ENCODE measurements around the gene RAD51D. TPM values are rescaled to one million over a fixed set of nuclear protein-coding genes. Genes with fewer than 3 reads are reported as not detected.
A peak's percentile ranks its signal among the peaks of the same experiment; 100 is the strongest.

RAD51D gene
- total RNA-seq, 1 experiment from 2014 or later = 7.2 TPM

DNA sequence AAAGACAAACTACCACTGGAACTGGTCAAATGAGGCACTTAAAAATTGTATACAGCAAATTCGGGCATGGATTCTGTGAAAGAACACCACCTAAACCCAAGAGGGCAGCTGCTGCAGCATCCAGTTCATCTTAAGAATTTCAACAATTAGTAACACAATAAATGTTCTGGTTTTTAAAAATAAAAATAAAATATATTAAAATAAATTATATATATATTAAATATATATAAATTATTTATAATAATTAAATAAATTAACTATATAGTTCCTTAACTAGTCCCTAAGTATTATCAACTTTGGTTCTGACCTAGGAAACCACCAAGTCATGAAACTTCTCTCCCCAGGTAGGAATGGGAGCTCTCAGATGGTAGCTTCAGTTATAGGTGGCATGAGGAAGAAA is 42.8 kb downstream of the RAD51D start:
- Histone ChIP-seq H4K20me1 (ENCODE audit: insufficient read depth, low read depth, low read length) (no peaks in the 10 kb centered on the region), H3K27ac (ENCODE audit: low read length) (no peak overlapping the region), H3K36me3 (ENCODE audit: insufficient read depth, low read length) (no peaks in the 10 kb centered on the region), H3K79me2 (ENCODE audit: low read length) (no peaks in the 10 kb centered on the region), H3K9me3 (ENCODE audit: low read length) (no peaks in the 10 kb centered on the region), H3K9me2 (replicated peaks; ENCODE audit: insufficient read depth, low read length) (no peaks in the 10 kb centered on the region), H3K27me3 (ENCODE audit: low read length) (no peaks in the 10 kb centered on the region), H2AFZ (ENCODE audit: low read length) (no peak overlapping the region), H3K4me3 (ENCODE audit: low read length) (no peak overlapping the region), H3K4me2 (ENCODE audit: low read depth, low read length, poor library complexity, severe bottlenecking) (no peak overlapping the region), H3K4me1 (ENCODE audit: low read length) (peaks cover 41% of the 10 kb centered on the region), H3K9ac (ENCODE audit: low read length) (no peak overlapping the region)
- DNase-seq = no peak

DNA sequence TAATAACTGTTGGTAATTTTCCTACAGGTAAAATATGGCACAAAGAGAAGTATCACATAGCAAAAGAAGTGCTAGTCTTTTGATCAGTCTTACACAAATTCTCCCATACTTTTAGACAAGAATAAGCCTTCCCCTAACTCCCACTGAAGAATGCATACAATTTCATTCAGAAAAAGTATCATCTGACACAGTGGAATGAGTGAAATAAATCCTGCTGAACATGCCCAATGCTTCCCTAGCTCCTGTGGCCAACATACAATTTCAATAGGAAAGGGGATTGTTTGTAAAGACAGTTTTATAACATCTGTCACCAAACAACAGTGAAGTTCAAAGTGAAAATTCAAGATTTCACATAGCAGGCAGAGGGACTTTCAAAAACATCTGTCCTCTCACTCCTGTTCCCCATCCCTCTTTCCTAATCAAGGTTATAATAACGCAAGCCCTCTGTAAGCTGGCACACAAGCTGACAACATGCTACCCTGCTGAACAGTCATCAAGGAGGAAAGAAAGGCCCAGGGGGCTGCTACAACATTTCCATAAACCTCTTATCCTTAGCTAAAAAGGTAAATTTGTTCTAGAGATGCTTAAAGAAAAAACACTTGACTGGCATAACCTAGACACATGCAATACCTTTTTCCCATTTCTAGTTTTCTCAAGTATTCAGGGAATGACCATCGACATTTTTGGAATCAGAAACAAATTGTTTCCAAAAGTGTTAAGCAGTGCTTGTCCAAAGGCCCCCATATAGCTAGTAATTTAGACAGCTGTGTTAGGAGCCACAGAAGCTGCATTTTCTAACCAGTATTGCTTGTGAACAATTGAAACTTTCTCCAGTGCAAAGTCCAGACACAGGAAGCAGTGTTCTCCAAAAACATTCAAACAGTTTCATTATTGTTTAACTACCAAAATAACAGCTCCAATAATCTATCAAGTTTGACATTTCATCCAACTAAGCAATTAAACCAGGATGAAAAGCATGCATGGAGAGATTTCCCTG is 44.7 kb downstream of the RAD51D start:
- Histone ChIP-seq H3K4me3 (ENCODE audit: low read length) (no peak overlapping the region), H3K9ac (ENCODE audit: low read length) (no peak overlapping the region), H4K20me1 (ENCODE audit: insufficient read depth, low read depth, low read length) (no peaks in the 10 kb centered on the region), H3K27ac (ENCODE audit: low read length) (no peak overlapping the region), H3K4me1 (ENCODE audit: low read length) (peaks cover 27% of the 10 kb centered on the region), H3K79me2 (ENCODE audit: low read length) (no peaks in the 10 kb centered on the region), H3K9me3 (ENCODE audit: low read length) (no peaks in the 10 kb centered on the region), H3K9me2 (replicated peaks; ENCODE audit: insufficient read depth, low read length) (no peaks in the 10 kb centered on the region), H3K4me2 (ENCODE audit: low read depth, low read length, poor library complexity, severe bottlenecking) (no peak overlapping the region), H3K27me3 (ENCODE audit: low read length) (no peaks in the 10 kb centered on the region), H2AFZ (ENCODE audit: low read length) (no peak overlapping the region), H3K36me3 (ENCODE audit: insufficient read depth, low read length) (no peaks in the 10 kb centered on the region)
- no peak for DNase-seq

DNA sequence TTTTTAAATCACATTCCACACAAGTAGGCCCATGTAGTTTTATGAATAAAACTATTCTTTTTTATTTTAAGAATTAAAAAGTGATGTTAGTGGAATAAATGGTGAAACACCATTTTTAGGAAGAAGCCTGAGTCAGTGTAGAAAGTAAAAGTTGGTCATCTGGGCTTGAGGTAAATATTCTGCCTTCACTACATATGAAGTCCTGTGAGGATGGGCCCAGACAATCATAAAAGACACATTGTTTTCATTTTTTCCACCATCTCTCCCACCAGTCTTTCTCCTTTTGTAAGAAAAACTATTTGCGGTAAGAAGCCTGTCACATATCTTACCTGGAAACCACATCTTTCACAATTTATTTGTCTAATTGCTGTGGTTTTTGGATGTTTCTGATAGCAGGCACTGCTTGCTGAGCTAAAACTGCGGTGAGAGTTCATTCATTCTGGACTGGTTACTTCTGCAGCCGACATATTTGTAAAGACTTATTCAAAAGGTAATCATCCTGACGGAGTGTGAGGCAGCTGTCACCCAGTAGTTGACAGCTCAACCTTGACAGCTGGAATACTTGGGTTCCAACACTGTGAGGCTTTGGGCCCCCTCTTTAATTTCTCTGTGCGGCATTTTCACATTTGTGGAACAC is 45.6 kb downstream of the RAD51D start:
- no peak overlapping the region for H3K27ac ChIP-seq (ENCODE audit: low read length)
- H3K4me1 ChIP-seq (ENCODE audit: low read length) = peaks cover 33% of the 10 kb centered on the region
- H3K4me2 ChIP-seq (ENCODE audit: low read depth, low read length, poor library complexity, severe bottlenecking) = no peak overlapping the region

DNA sequence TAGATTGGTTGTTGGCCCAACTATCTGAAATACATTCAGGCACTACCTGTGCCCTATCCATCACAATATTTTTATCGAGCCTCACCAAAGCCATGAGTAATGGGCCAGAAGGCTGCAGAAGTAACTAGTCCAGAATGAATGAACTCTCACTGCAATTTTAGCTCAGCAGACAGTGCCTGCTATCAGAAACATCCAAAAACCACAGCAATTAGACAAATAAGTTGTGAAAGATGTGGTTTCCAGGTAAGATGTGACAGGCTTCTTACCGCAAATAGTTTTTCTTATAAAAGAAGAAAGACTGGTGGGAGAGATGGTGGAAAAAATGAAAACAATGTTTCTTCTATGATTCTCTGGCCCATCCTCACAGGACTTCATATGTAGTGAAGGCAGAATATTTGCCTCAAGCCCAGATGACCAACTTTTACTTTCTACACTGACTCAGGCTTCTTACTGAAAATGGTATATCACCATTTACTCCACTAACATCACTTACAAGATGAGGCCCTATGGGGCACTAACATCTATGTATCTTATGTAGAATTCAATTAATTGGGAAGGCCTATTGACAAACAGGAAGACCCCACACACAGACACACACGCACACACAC is 46.4 kb downstream of the RAD51D start:
- H3K27me3 ChIP-seq (ENCODE audit: low read length) = no peaks in the 10 kb centered on the region
- no peak for DNase-seq
- no peak overlapping the region for H3K9ac ChIP-seq (ENCODE audit: low read length)
- H3K4me1 ChIP-seq (ENCODE audit: low read length) = peaks cover 42% of the 10 kb centered on the region
- H4K20me1 ChIP-seq (ENCODE audit: insufficient read depth, low read depth, low read length) = no peaks in the 10 kb centered on the region
- H3K4me2 ChIP-seq (ENCODE audit: low read depth, low read length, poor library complexity, severe bottlenecking) = no peak overlapping the region
- no peak overlapping the region for H2AFZ ChIP-seq (ENCODE audit: low read length)
- H3K9me3 ChIP-seq (ENCODE audit: low read length) = no peaks in the 10 kb centered on the region
- no peak overlapping the region for H3K4me3 ChIP-seq (ENCODE audit: low read length)
- no peaks in the 10 kb centered on the region for H3K79me2 ChIP-seq (ENCODE audit: low read length)
- H3K9me2 ChIP-seq (replicated peaks; ENCODE audit: insufficient read depth, low read length) = no peaks in the 10 kb centered on the region
- no peaks in the 10 kb centered on the region for H3K36me3 ChIP-seq (ENCODE audit: insufficient read depth, low read length)
- H3K27ac ChIP-seq (ENCODE audit: low read length) = no peak overlapping the region

More for the DNA sequence above, 45.6 kb downstream of the RAD51D start:
- H2AFZ ChIP-seq (ENCODE audit: low read length) = no peak overlapping the region
- DNase-seq = no peak
- H3K9me3 ChIP-seq (ENCODE audit: low read length) = no peaks in the 10 kb centered on the region
- H4K20me1 ChIP-seq (ENCODE audit: insufficient read depth, low read depth, low read length) = no peaks in the 10 kb centered on the region
- H3K4me3 ChIP-seq (ENCODE audit: low read length) = no peak overlapping the region
- no peaks in the 10 kb centered on the region for H3K36me3 ChIP-seq (ENCODE audit: insufficient read depth, low read length)
- no peak overlapping the region for H3K9ac ChIP-seq (ENCODE audit: low read length)
- H3K9me2 ChIP-seq (replicated peaks; ENCODE audit: insufficient read depth, low read length) = no peaks in the 10 kb centered on the region
- H3K79me2 ChIP-seq (ENCODE audit: low read length) = no peaks in the 10 kb centered on the region
- H3K27me3 ChIP-seq (ENCODE audit: low read length) = no peaks in the 10 kb centered on the region

DNA sequence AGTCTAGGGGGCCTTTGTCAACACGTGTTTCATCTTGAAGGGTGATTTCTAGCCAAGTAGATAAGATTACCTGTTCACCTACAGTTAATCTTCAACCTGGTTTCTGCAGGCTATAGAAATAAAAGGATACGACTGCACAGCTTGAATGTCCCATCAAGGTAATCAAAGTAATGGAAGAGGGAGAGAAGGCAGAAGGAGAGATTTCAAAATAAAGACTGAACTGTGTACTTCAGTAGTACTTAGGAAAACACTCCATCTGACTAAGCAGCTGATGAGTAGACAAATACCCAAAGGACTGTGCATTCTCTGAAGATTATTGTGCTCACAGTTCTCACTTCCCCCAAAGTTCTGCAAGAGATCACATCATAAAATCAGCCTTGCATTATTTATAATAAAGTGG is 50.3 kb downstream of the RAD51D start:
- Histone ChIP-seq H3K36me3 (ENCODE audit: insufficient read depth, low read length) (no peaks in the 10 kb centered on the region), H3K4me2 (ENCODE audit: low read depth, low read length, poor library complexity, severe bottlenecking) (peak overlapping the region; percentile 59), H3K4me1 (ENCODE audit: low read length) (peaks cover 64% of the 10 kb centered on the region), H4K20me1 (ENCODE audit: insufficient read depth, low read depth, low read length) (no peaks in the 10 kb centered on the region), H3K9me3 (ENCODE audit: low read length) (no peaks in the 10 kb centered on the region), H3K9me2 (replicated peaks; ENCODE audit: insufficient read depth, low read length) (no peaks in the 10 kb centered on the region), H3K79me2 (ENCODE audit: low read length) (no peaks in the 10 kb centered on the region), H3K27me3 (ENCODE audit: low read length) (no peaks in the 10 kb centered on the region), H3K27ac (ENCODE audit: low read length) (peak overlapping the region; percentile 62), H3K9ac (ENCODE audit: low read length) (peak overlapping the region; percentile 9; the same call in 1 of the 2 replicates), H3K4me3 (ENCODE audit: low read length) (peak overlapping the region; percentile 21; the same call in 1 of the 2 replicates), H2AFZ (ENCODE audit: low read length) (no peak overlapping the region)
- no peak for DNase-seq

DNA sequence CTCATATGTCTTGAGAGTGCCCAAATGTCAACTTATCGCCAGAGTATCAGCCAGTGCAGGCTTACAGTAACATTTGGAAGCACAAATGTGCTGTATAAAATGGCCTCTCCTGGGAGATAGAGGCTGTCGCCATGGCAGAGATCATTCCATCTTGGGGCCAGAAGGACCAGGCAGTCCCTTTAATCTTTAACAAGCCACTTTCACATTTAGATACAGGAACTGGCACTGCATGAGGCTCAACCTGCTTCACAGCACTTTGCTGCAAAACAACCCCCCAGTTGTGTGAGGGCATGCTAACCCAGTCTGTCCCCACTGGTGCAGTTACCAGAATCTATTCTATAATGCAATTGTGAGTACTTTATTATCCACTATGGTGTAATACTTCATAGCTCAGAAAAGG is 51.4 kb downstream of the RAD51D start:
- Histone ChIP-seq H3K27me3 (ENCODE audit: low read length) (no peaks in the 10 kb centered on the region), H3K4me1 (ENCODE audit: low read length) (peaks cover 68% of the 10 kb centered on the region), H3K4me2 (ENCODE audit: low read depth, low read length, poor library complexity, severe bottlenecking) (peak overlapping the region; percentile 59)

DNA sequence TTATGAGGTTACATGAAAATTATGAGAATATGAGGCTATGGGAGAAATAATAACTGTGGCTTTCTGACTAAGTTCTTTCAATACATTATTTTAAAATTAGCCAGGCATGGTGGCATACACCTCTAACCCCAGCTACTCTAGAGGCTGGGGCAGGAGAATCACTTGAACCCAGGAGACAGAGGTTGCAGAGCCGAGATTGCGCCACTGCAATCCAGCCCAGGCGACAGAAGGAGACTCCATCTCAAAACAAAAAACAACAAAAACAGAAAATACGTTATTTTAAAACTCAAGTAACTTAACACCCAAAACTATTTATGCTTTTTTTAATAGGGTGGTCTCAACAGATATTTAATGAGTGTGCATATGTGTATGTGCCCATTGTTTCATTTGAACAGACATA is 53.8 kb downstream of the RAD51D start:
- Histone ChIP-seq H3K9me2 (replicated peaks; ENCODE audit: insufficient read depth, low read length) (no peaks in the 10 kb centered on the region), H4K20me1 (ENCODE audit: insufficient read depth, low read depth, low read length) (no peaks in the 10 kb centered on the region), H3K9me3 (ENCODE audit: low read length) (no peaks in the 10 kb centered on the region), H3K27ac (ENCODE audit: low read length) (peak overlapping the region; percentile 35; the same call in 1 of the 2 replicates), H2AFZ (ENCODE audit: low read length) (no peak overlapping the region), H3K36me3 (ENCODE audit: insufficient read depth, low read length) (no peaks in the 10 kb centered on the region), H3K4me2 (ENCODE audit: low read depth, low read length, poor library complexity, severe bottlenecking) (peak overlapping the region; percentile 0), H3K4me1 (ENCODE audit: low read length) (peaks cover 74% of the 10 kb centered on the region), H3K79me2 (ENCODE audit: low read length) (peaks cover 11% of the 10 kb centered on the region), H3K9ac (ENCODE audit: low read length) (no peak overlapping the region), H3K27me3 (ENCODE audit: low read length) (no peaks in the 10 kb centered on the region), H3K4me3 (ENCODE audit: low read length) (no peak overlapping the region)
- DNase-seq = no peak

More for the DNA sequence above, 51.4 kb downstream of the RAD51D start:
- Histone ChIP-seq H3K9ac (ENCODE audit: low read length) (peak overlapping the region; percentile 34; the same call in 1 of the 2 replicates), H3K27ac (ENCODE audit: low read length) (peak overlapping the region; percentile 62), H3K4me3 (ENCODE audit: low read length) (peak overlapping the region; percentile 9; the same call in 1 of the 2 replicates), H3K36me3 (ENCODE audit: insufficient read depth, low read length) (no peaks in the 10 kb centered on the region), H4K20me1 (ENCODE audit: insufficient read depth, low read depth, low read length) (no peaks in the 10 kb centered on the region), H3K9me3 (ENCODE audit: low read length) (no peaks in the 10 kb centered on the region), H2AFZ (ENCODE audit: low read length) (peak overlapping the region; percentile 23; the same call in 1 of the 2 replicates), H3K79me2 (ENCODE audit: low read length) (no peaks in the 10 kb centered on the region), H3K9me2 (replicated peaks; ENCODE audit: insufficient read depth, low read length) (no peaks in the 10 kb centered on the region)
- DNase-seq = no peak

All from Karpas-422 (cell line).